Panc1 (cell line): Measurements from ENCODE around the gene LANCL2.

ENCODE experiments used
- POLR2AphosphoS5 ChIP-seq: IDR thresholded peaks from 2 replicates; pipeline ENCODE4 v1.6.1; 2012; ENCODE audit warnings: mild to moderate bottlenecking, low read depth, low read length, moderate library complexity
- REST ChIP-seq, 2 experiments: IDR thresholded peaks; 2 replicates each; pipeline ENCODE4 v1.6.1; 2011 to 2012; ENCODE audit warnings: low read depth in 2 of 2, control low read depth in 1 of 2, low read length in 1 of 2, mild to moderate bottlenecking in 1 of 2, moderate library complexity in 1 of 2; ENCODE audit not compliant: insufficient read depth in 1 of 2
- TF ChIP-seq, protein P1 (sequence below): fragments of 450-650 bp; IDR thresholded peaks from 2 replicates; pipeline ENCODE4 v1.5.1; 2017; ENCODE audit warnings: mild to moderate bottlenecking

DNA sequence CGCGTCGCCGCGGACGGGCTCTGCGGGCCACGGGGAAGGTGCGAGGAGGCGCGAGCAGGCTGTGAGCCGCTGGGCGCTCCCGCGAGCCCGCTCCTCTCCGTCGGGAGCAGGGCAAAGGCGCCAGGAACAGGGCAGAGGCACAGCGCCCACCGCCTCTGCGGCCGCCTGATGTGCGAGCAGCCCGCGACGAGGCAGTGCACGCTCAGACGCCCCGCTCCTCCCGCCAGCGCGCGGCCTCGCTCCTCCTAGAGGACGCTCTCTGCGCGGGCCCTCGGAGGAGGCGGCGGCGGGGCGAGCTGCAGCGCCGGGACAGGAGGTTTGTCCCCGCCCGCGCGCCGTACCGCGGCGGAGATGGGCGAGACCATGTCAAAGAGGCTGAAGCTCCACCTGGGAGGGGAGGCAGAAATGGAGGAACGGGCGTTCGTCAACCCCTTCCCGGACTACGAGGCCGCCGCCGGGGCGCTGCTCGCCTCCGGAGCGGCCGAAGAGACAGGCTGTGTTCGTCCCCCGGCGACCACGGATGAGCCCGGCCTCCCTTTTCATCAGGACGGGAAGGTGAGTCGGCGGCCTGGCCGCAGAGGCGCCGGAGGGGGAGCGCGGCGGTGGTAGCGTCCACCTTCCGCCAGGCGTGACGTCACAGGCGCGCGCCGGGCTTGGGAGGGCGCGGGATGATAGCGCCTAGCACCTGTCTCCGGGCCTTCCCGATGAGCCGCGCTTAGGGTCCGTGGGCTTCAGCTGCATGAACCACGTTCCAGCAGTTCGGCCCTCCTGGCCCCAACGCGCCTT is 731 bp downstream of the LANCL2 start:
- TF ChIP-seq, protein P1, sequence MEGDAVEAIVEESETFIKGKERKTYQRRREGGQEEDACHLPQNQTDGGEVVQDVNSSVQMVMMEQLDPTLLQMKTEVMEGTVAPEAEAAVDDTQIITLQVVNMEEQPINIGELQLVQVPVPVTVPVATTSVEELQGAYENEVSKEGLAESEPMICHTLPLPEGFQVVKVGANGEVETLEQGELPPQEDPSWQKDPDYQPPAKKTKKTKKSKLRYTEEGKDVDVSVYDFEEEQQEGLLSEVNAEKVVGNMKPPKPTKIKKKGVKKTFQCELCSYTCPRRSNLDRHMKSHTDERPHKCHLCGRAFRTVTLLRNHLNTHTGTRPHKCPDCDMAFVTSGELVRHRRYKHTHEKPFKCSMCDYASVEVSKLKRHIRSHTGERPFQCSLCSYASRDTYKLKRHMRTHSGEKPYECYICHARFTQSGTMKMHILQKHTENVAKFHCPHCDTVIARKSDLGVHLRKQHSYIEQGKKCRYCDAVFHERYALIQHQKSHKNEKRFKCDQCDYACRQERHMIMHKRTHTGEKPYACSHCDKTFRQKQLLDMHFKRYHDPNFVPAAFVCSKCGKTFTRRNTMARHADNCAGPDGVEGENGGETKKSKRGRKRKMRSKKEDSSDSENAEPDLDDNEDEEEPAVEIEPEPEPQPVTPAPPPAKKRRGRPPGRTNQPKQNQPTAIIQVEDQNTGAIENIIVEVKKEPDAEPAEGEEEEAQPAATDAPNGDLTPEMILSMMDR: peak; percentile 57
- TF ChIP-seq REST (IDR thresholded peaks at IDR 0.05; ENCODE audit: insufficient read depth in 1 of 2, low read depth in 2 of 2, low read length in 1 of 2) (peak in 1 of 2 experiments; percentile 35; a peak in 1 of 4 replicates), POLR2AphosphoS5 (peak; percentile 95)
